ENCODE measurements around the gene CALCB. TPM values are rescaled to one million over a fixed set of nuclear protein-coding genes. Genes with fewer than 3 reads are reported as not detected.

CALCB gene
- total and polyA plus RNA-seq, 2 experiments from 2014 or later = not detected

GRCh38 chr11:15091625-15092024, 18.2 kb downstream of the CALCB start:
- no peak for TF ChIP-seq EZH2phosphoT487 (IDR thresholded peaks at IDR 0.05; ENCODE audit: insufficient read depth, low read depth)
- TF ChIP-seq EZH2 (IDR thresholded peaks at IDR 0.05; ENCODE audit: insufficient read depth, poor library complexity, severe bottlenecking) = no peak
- Histone ChIP-seq H3K27ac (no peak overlapping the region), H3K4me2 (ENCODE audit: unreplicated experiment) (no peak overlapping the region), H3K9me2 (ENCODE audit: insufficient read depth) (no peaks in the 10 kb centered on the region), H3K36me3 (ENCODE audit: low read depth) (no peaks in the 10 kb centered on the region), H3K4me3 (no peak overlapping the region), H3K9me3 (ENCODE audit: low read depth) (no peaks in the 10 kb centered on the region), H3F3A (ENCODE audit: insufficient read depth) (no peaks in the 10 kb centered on the region), H3K79me2 (ENCODE audit: insufficient read depth) (no peaks in the 10 kb centered on the region), H3K9ac (no peak overlapping the region), H3K4me1 (ENCODE audit: insufficient read depth) (peaks cover 7% of the 10 kb centered on the region; the same call in 1 of the 2 replicates), H3K27me3 (replicated peaks; ENCODE audit: insufficient read depth) (peaks cover 23% of the 10 kb centered on the region), H4K20me1 (ENCODE audit: insufficient read depth) (no peaks in the 10 kb centered on the region), H2AFZ (no peak overlapping the region)
- 71 to 74% methylated on average over 1 of the region's 1 CpG for WGBS, 2 experiments (ENCODE audit: low coverage in 1 of 2, low lambda C conversion rate in 2 of 2, missing lambda C conversion rate in 2 of 2)
- in situ Hi-C loops (cut with MboI) = no loop called here
- no peak for DNase-seq

- Histone ChIP-seq H4K20me1 (ENCODE audit: insufficient read depth) (no peaks in the 10 kb centered on the region), H3K27ac (no peak overlapping the region), H3K79me2 (ENCODE audit: insufficient read depth) (no peaks in the 10 kb centered on the region), H3K4me3 (no peak overlapping the region), H3K9ac (no peak overlapping the region), H3K9me3 (ENCODE audit: low read depth) (no peaks in the 10 kb centered on the region), H3K9me2 (ENCODE audit: insufficient read depth) (no peaks in the 10 kb centered on the region), H3K27me3 (replicated peaks; ENCODE audit: insufficient read depth) (peaks cover 8% of the 10 kb centered on the region; the same call in 1 of the 2 replicates), H2AFZ (no peak overlapping the region), H3F3A (ENCODE audit: insufficient read depth) (no peaks in the 10 kb centered on the region), H3K4me1 (ENCODE audit: insufficient read depth) (peaks cover 7% of the 10 kb centered on the region; the same call in 1 of the 2 replicates), H3K36me3 (ENCODE audit: low read depth) (no peaks in the 10 kb centered on the region), H3K4me2 (ENCODE audit: unreplicated experiment) (no peak overlapping the region)
- 59 to 70% methylated on average over 2 of the region's 2 CpGs for WGBS, 2 experiments (ENCODE audit: low coverage in 1 of 2, low lambda C conversion rate in 2 of 2, missing lambda C conversion rate in 2 of 2)
- DNase-seq = no peak
- in situ Hi-C loops (cut with MboI) = no loop called here
- TF ChIP-seq EZH2phosphoT487 (IDR thresholded peaks at IDR 0.05; ENCODE audit: insufficient read depth, low read depth) (no peak), EZH2 (IDR thresholded peaks at IDR 0.05; ENCODE audit: insufficient read depth, poor library complexity, severe bottlenecking) (no peak)
Measured at GRCh38 chr11:15093432-15093831, 20.0 kb downstream of the CALCB start.

GRCh38 chr11:15095736-15096228, 22.4 kb downstream of the CALCB start:
- Histone ChIP-seq H4K20me1 (ENCODE audit: insufficient read depth) (no peaks in the 10 kb centered on the region), H3K36me3 (ENCODE audit: low read depth) (no peaks in the 10 kb centered on the region), H3F3A (ENCODE audit: insufficient read depth) (no peaks in the 10 kb centered on the region), H2AFZ (no peak overlapping the region), H3K27me3 (replicated peaks; ENCODE audit: insufficient read depth) (no peaks in the 10 kb centered on the region), H3K79me2 (ENCODE audit: insufficient read depth) (no peaks in the 10 kb centered on the region), H3K27ac (no peak overlapping the region), H3K9me2 (ENCODE audit: insufficient read depth) (no peaks in the 10 kb centered on the region), H3K4me1 (ENCODE audit: insufficient read depth) (peaks cover 7% of the 10 kb centered on the region; the same call in 1 of the 2 replicates), H3K9me3 (ENCODE audit: low read depth) (no peaks in the 10 kb centered on the region), H3K4me2 (ENCODE audit: unreplicated experiment) (no peak overlapping the region), H3K4me3 (no peak overlapping the region), H3K9ac (no peak overlapping the region)
- DNase-seq = peak; percentile 36
- in situ Hi-C loops (cut with MboI) = loop anchor here (5.0 kb wide), 1 partner anchor 102 kb away; no protein-coding TSS in a partner anchor
- WGBS, 2 experiments (ENCODE audit: low coverage in 1 of 2, low lambda C conversion rate in 2 of 2, missing lambda C conversion rate in 2 of 2) = 55 to 68% methylated on average over 2 of the region's 2 CpGs
- TF ChIP-seq EZH2phosphoT487 (IDR thresholded peaks at IDR 0.05; ENCODE audit: insufficient read depth, low read depth) (no peak), EZH2 (IDR thresholded peaks at IDR 0.05; ENCODE audit: insufficient read depth, poor library complexity, severe bottlenecking) (no peak)

- no peak for DNase-seq
- Histone ChIP-seq H3K27me3 (replicated peaks; ENCODE audit: insufficient read depth) (no peaks in the 10 kb centered on the region), H3K27ac (no peak overlapping the region), H2AFZ (no peak overlapping the region), H3K4me2 (ENCODE audit: unreplicated experiment) (no peak overlapping the region), H3K9ac (no peak overlapping the region), H4K20me1 (ENCODE audit: insufficient read depth) (no peaks in the 10 kb centered on the region), H3K36me3 (ENCODE audit: low read depth) (no peaks in the 10 kb centered on the region), H3K9me2 (ENCODE audit: insufficient read depth) (no peaks in the 10 kb centered on the region), H3K9me3 (ENCODE audit: low read depth) (no peaks in the 10 kb centered on the region), H3K4me1 (ENCODE audit: insufficient read depth) (peaks cover 7% of the 10 kb centered on the region; the same call in 1 of the 2 replicates), H3K4me3 (no peak overlapping the region), H3K79me2 (ENCODE audit: insufficient read depth) (no peaks in the 10 kb centered on the region), H3F3A (ENCODE audit: insufficient read depth) (no peaks in the 10 kb centered on the region)
- in situ Hi-C loops (cut with MboI) = loop anchor here (5.0 kb wide), 1 partner anchor 100 kb away; no protein-coding TSS in a partner anchor
- WGBS, 2 experiments (ENCODE audit: low coverage in 1 of 2, low lambda C conversion rate in 2 of 2, missing lambda C conversion rate in 2 of 2) = 71 to 75% methylated on average over 3 of the region's 3 CpGs
- TF ChIP-seq EZH2 (IDR thresholded peaks at IDR 0.05; ENCODE audit: insufficient read depth, poor library complexity, severe bottlenecking) = no peak
- no peak for TF ChIP-seq EZH2phosphoT487 (IDR thresholded peaks at IDR 0.05; ENCODE audit: insufficient read depth, low read depth)
Measured at GRCh38 chr11:15097411-15097810, 24.0 kb downstream of the CALCB start.
